HEK293T (cell line): ENCODE results near the gene SLC7A9.

Experiments
- CTCF ChIA-PET: fragments of 350-600 bp; formaldehyde crosslinking; extraction: SDS; loops from one replicate; lab custom pipeline; 2021; ENCODE audit warnings: antibody characterized with exemption, inconsistent platforms; lab: Yijun Ruan, JAX
- POLR2A ChIA-PET: fragments of 350-600 bp; formaldehyde crosslinking; extraction: SDS; loops from one replicate; lab custom pipeline; 2020; ENCODE audit warnings: antibody characterized with exemption, inconsistent platforms; lab: Yijun Ruan, JAX
- DNase-seq: peaks from one replicate; pipeline ENCODE4 v3.0.0; 2012; ENCODE audit warnings: mixed read lengths; ENCODE audit errors: extremely low spot score
- ARNT ChIP-seq: fragments of 450-650 bp; IDR thresholded peaks from 2 replicates; pipeline ENCODE4 v1.6.1; 2017; ENCODE audit warnings: mild to moderate bottlenecking
- BHLHE40 ChIP-seq: fragments of 450-650 bp; IDR thresholded peaks from 2 replicates; pipeline ENCODE4 v1.6.1; 2016; ENCODE audit warnings: mild to moderate bottlenecking, moderate library complexity, borderline replicate concordance
- CTBP1 ChIP-seq: fragments of 450-650 bp; IDR thresholded peaks from 2 replicates; pipeline ENCODE4 v1.6.1; 2016; ENCODE audit warnings: borderline replicate concordance
- ELF4 ChIP-seq: fragments of 450-650 bp; IDR thresholded peaks from 2 replicates; pipeline ENCODE4 v1.6.1; 2017; ENCODE audit warnings: antibody characterized with exemption
- FOXA1 ChIP-seq: fragments of 450-650 bp; IDR thresholded peaks from 2 replicates; pipeline ENCODE4 v1.6.1; 2016; ENCODE audit warnings: mild to moderate bottlenecking
- FOXK2 ChIP-seq: fragments of 450-650 bp; IDR thresholded peaks from 2 replicates; pipeline ENCODE4 v1.6.1; 2016; ENCODE audit warnings: mild to moderate bottlenecking
- FOXM1 ChIP-seq: fragments of 450-650 bp; IDR thresholded peaks from 2 replicates; pipeline ENCODE4 v1.6.1; 2017; ENCODE audit warnings: mild to moderate bottlenecking, borderline replicate concordance
- HDGF ChIP-seq: fragments of 450-650 bp; IDR thresholded peaks from 2 replicates; pipeline ENCODE4 v1.6.1; 2017; ENCODE audit warnings: antibody characterized with exemption, borderline replicate concordance
- L3MBTL2 ChIP-seq: fragments of 450-650 bp; conservative IDR thresholded peaks from 2 replicates; pipeline ENCODE4 v1.6.1; 2016; ENCODE audit warnings: mild to moderate bottlenecking
- LEF1 ChIP-seq: fragments of 450-650 bp; IDR thresholded peaks from 2 replicates; pipeline ENCODE4 v1.6.1; 2017; ENCODE audit warnings: mild to moderate bottlenecking, borderline replicate concordance
- NFRKB ChIP-seq: fragments of 450-650 bp; IDR thresholded peaks from 2 replicates; pipeline ENCODE4 v1.6.1; 2016; ENCODE audit warnings: mild to moderate bottlenecking, moderate library complexity
- PKNOX1 ChIP-seq: fragments of 450-650 bp; IDR thresholded peaks from 2 replicates; pipeline ENCODE4 v1.6.1; 2016
- SP1 ChIP-seq: fragments of 450-650 bp; IDR thresholded peaks from 2 replicates; pipeline ENCODE4 v1.6.1; 2017
- SUZ12 ChIP-seq: fragments of 450-650 bp; IDR thresholded peaks from 2 replicates; pipeline ENCODE4 v1.6.1; 2016; ENCODE audit warnings: mild to moderate bottlenecking
- TARDBP ChIP-seq: fragments of 450-650 bp; IDR thresholded peaks from 2 replicates; pipeline ENCODE4 v1.6.1; 2016
- ZNF384 ChIP-seq: fragments of 450-650 bp; IDR thresholded peaks from 2 replicates; pipeline ENCODE4 v1.6.1; 2016

The SLC7A9 gene

GRCh38 chr19:32822916-32823746, 46.4 kb downstream of the SLC7A9 start:
- CTCF ChIA-PET: no interaction called here
- no peak for DNase-seq
- TF ChIP-seq CTBP1 (no peak), BHLHE40 (no peak), SUZ12 (no peak), FOXK2 (no peak), PKNOX1 (no peak), SP1 (no peak), ZNF384 (no peak), FOXM1 (no peak), HDGF (no peak), LEF1 (no peak), ELF4 (no peak), FOXA1 (no peak), ARNT (no peak), TARDBP (no peak)
- POLR2A ChIA-PET: no interaction called here

- TF ChIP-seq FOXK2 (no peak), SUZ12 (no peak), LEF1 (no peak), SP1 (no peak), ELF4 (no peak), FOXM1 (no peak)
These were observed 49.9 kb downstream of the SLC7A9 start for GRCh38 chr19:32819419-32820400.

GRCh38 chr19:32818536-32818935, 51.0 kb downstream of the SLC7A9 start:
- POLR2A ChIA-PET: no interaction called here
- CTCF ChIA-PET: no interaction called here
- TF ChIP-seq SP1 (no peak), NFRKB (no peak), FOXM1 (no peak), ELF4 (no peak), HDGF (no peak), LEF1 (no peak), TARDBP (no peak), PKNOX1 (no peak), L3MBTL2 (no peak), ARNT (no peak), CTBP1 (no peak), BHLHE40 (no peak), FOXA1 (no peak)
- DNase-seq: no peak

More at GRCh38 chr19:32819419-32820400, 49.9 kb downstream of the SLC7A9 start:
- ChIA-PET POLR2A (interaction anchor here (0.6 kb wide), 1 partner anchor 10 kb away, joined by 3 read pairs; no protein-coding TSS in a partner anchor), CTCF (no interaction called here)
- DNase-seq: no peak

GRCh38 chr19:32817569-32818476, 51.7 kb downstream of the SLC7A9 start:
- TF ChIP-seq CTBP1 (no peak), NFRKB (no peak), ELF4 (no peak), LEF1 (no peak), FOXA1 (no peak), L3MBTL2 (no peak), FOXM1 (no peak)
- ChIA-PET CTCF (no interaction called here), POLR2A (no interaction called here)
- no peak for DNase-seq

- no peak for DNase-seq
- ChIA-PET POLR2A (no interaction called here), CTCF (no interaction called here)
- TF ChIP-seq LEF1 (no peak), FOXA1 (no peak), CTBP1 (no peak)
These were observed 52.9 kb downstream of the SLC7A9 start for GRCh38 chr19:32816555-32817099.
